Measurements from ENCODE around the gene DYRK4.

GRCh38 chr12:4607056-4607455, 45.0 kb downstream of the DYRK4 start:
- TF ChIP-seq CTCF (IDR thresholded peaks at IDR 0.05) (no peak), POLR2AphosphoS5 (IDR thresholded peaks at IDR 0.05) (no peak), POLR2A (IDR thresholded peaks at IDR 0.05) (no peak)

Data from breast epithelium (tissue), 3 donors.